DMS153 treated with DMSO at 0.1 percent for 48 hours (cell line): Measurements from ENCODE around the gene ROBO1.
A peak's percentile ranks its signal among the peaks of the same experiment; 100 is the strongest.
"Not testable (repeated sequence)": the region's sequence is repeated elsewhere in the genome, so short reads cannot be mapped to it uniquely, and the experiment has no call there.

ENCODE experiments used
- DNase-seq: peaks from one replicate; lab custom pipeline; 2025; ENCODE audit not compliant: unreplicated experiment; lab: John Stamatoyannopoulos, UW

The ROBO1 gene

DNA sequence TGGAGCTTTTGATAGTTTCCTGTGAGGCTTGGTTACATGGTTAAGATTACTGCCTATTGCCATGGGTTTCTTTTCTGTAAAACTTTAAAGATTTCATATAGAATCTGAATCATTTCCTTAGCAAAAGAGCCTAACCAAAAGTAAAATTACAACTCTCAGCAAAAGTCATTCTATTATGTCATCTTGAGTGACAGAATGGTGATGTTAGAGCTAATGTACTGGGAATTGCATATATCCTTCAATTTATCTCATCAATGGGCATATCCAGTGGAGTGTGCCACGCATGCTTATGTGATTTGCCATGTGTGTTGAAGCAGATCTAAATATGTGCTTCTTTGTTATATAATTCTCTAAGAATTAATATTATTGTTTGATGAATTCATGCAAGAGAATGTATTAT, 212.1 kb downstream of the ROBO1 start:
- DNase-seq = no peak

- DNase-seq = no peak
Observed at GRCh38 chr3:79551997-79552396, 215.8 kb downstream of the ROBO1 start.

GRCh38 chr3:79551321-79551892, 216.4 kb downstream of the ROBO1 start:
- no peak for DNase-seq

- no peak for DNase-seq
Observed at GRCh38 chr3:79543218-79543982, 224.4 kb downstream of the ROBO1 start.

DNA sequence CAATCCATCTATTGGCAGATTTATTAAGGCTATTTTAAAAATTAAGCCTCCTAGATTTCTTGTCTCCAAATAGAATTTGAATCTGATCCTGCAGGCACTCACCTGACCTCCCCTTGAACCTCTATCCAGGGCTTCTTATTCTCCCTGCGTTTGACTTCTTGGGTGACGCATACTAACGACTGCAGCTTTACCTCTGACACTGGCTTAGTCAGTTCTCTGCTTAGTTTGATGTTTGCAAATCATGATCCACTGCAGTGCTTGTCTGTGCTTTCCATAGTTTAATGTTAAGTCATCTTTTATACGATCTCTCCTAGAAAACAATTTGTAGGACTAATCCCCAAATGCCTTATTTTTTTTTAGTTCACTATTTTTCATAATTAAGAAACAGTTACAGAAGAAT, 233.1 kb downstream of the ROBO1 start:
- DNase-seq = no peak

DNA sequence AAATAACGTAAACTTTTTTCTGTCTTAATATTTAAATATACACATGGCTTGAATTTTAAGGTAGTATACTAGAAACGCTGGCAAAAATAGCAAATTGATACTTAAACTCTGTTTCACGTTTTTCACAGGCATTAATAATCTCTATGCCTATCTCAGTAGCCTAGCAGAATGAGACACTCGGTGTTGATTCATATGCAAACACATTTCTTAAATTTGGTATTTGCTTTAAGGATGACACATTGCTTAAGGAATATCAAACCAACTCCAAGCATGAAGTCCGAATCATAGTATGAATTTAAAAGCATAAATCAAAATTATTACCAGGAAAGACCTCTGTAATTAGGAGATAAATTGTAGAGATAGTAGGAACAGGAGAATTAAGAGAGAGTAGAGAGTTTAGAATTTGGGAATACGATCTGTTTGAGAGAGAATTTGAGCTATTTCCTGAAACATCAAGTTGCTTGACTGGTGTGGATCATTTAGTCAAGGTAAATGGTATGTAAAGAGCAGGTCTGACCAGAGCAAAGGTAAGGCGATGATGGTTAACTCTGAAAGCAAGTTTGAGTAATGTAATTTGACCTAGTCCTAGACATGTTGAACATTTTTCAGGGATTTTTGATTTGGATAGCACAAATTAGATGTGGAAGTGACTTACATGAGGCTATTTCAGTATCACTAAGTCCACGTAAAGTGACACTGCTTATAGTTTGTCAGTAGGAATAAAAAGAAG, 236.1 kb downstream of the ROBO1 start:
- DNase-seq = no peak

GRCh38 chr3:79521221-79521848, 246.5 kb downstream of the ROBO1 start:
- DNase-seq = peak; percentile 13

GRCh38 chr3:79517766-79518413, 249.9 kb downstream of the ROBO1 start:
- no peak for DNase-seq

- DNase-seq = no peak
Observed at GRCh38 chr3:79516795-79517194, 251.0 kb downstream of the ROBO1 start.

GRCh38 chr3:79515072-79515471, 252.7 kb downstream of the ROBO1 start:
- no peak for DNase-seq

GRCh38 chr3:79514069-79514468, 253.7 kb downstream of the ROBO1 start:
- DNase-seq = no peak

DNA sequence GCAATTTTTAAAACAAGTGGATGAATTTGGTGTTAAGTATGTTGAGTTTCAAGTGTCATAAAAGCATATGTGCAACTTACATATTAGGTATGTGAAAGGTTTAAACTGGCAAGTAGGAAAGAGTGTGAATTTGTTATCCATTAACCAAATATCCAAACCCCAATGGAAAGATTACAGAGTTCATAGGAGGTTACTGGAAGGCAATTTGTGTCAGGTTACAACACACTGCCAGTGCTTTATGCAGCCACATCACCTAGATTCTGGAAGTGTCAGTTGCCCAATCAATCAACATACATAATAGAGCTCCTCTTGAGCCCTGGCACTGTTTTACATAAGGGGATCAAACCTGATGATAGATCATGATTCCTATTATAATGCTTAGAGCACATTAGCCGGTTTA, 261.0 kb downstream of the ROBO1 start:
- no peak for DNase-seq

- not testable (repeated sequence) for DNase-seq
Observed at GRCh38 chr3:79502216-79502681, 265.5 kb downstream of the ROBO1 start.

DNA sequence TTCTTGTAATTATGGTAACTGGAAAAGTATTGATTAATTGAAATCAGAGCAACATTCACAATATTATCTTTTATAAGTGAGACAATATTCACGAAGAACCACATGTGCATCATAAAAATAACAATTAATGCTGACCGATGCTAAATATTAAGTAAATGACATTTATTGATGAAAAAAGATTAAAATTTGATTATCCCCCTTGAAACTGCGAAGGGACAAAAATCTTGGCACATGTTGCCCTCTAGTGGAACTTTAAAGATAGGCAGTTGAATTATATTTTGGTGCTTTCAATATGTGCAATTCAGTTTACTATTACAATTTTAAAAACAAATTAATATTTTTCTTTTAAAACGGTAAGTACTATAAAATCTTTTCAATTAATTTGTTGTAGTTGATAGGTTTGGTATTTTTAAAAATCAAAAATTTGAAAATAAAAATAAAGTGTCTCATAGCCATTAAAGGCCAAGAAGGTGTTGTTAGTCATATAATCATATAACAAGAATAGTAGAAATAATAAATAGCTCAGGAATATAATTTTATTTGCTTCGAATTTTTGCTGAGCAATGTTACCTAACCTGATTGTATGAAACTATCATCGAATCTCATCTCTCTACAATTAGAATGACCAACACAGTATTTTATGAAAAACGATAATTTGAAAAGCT, 270.2 kb downstream of the ROBO1 start:
- DNase-seq = peak; percentile 22

GRCh38 chr3:79491029-79491641, 276.7 kb downstream of the ROBO1 start:
- no peak for DNase-seq

GRCh38 chr3:79490165-79491028, 277.4 kb downstream of the ROBO1 start:
- DNase-seq = no peak

DNA sequence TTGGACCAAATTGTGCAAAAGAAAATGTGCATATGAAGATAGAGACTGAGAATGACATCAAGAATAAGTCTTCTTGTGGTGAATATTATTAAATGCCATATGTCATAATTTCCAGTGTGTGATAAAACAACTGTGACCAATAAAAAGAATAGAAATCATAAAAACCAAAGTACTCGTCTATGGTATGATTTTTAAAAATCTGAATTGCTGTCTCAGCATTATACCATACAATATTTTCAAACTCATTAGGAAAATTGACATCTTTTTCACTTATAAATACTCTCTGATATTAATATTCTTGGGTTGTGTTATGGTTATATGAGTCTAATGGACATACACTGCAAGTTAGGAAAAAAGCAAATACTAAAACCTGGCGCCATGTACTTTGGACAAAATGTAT, 279.4 kb downstream of the ROBO1 start:
- DNase-seq = no peak

GRCh38 chr3:79480746-79481145, 287.1 kb downstream of the ROBO1 start:
- no peak for DNase-seq

DNA sequence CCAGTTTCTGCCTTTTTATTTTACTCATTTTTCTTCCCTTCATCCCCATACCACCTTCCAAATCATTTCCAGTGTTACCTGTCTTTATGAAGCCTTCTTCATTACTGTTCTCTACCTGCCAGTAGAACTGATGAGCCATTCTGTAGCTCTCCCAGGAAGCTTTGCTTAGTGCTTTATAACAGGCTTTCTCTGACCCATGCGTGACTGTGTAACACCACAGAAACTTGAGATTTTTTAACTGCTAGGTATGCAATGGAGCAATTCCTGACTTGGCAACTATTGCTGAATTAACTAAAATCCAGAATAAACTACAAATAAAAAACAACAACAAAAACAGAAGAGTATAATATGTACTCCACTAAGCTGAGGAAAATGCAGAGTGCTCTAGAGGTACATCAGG, 289.2 kb downstream of the ROBO1 start:
- no peak for DNase-seq
